GM12878 (cell line): ENCODE data around the gene TRIM54. TPM values are rescaled to one million over a fixed set of nuclear protein-coding genes. Genes with fewer than 3 reads are reported as not detected.

Experiments
- ATF3 ChIP-seq: IDR thresholded peaks from 2 replicates; pipeline ENCODE4 v1.6.1; 2011; ENCODE audit warnings: low read depth, mild to moderate bottlenecking, low read length, moderate library complexity, borderline replicate concordance; ENCODE audit errors: extremely low read depth
- BCL3 ChIP-seq: IDR thresholded peaks from 2 replicates; pipeline ENCODE4 v1.6.1; 2011; ENCODE audit warnings: borderline replicate concordance, low read depth, mild to moderate bottlenecking, moderate library complexity, low read length; ENCODE audit not compliant: insufficient read depth, poor library complexity, severe bottlenecking
- CHD1 ChIP-seq: IDR thresholded peaks from 2 replicates; pipeline ENCODE4 v1.6.1; 2012; ENCODE audit warnings: low read depth, low read length, improper control_type of control experiment
- CREM ChIP-seq: IDR thresholded peaks from 2 replicates; pipeline ENCODE4 v1.6.1; 2014; ENCODE audit warnings: antibody characterized with exemption, low read depth
- E2F4 ChIP-seq: IDR thresholded peaks from 2 replicates; pipeline ENCODE4 v1.6.1; 2012; ENCODE audit warnings: low read depth, low read length, improper control_type of control experiment
- ETV6 ChIP-seq, 2 experiments: fragments of 450-650 bp in 1 of 2; IDR thresholded peaks in 1 of 2; conservative IDR thresholded peaks in 1 of 2; 2 replicates each; pipeline ENCODE4 v1.6.1; 2014; ENCODE audit warnings: antibody characterized with exemption in 1 of 2, borderline replicate concordance in 1 of 2, low read depth in 1 of 2, mild to moderate bottlenecking in 1 of 2, moderate library complexity in 1 of 2
- FOS ChIP-seq: IDR thresholded peaks from 3 replicates; pipeline ENCODE4 v1.6.1; 2011; ENCODE audit warnings: borderline replicate concordance; ENCODE audit not compliant: insufficient read length; ENCODE audit errors: extremely low read depth
- GATAD2B ChIP-seq: fragments of 450-650 bp; conservative IDR thresholded peaks from 2 replicates; pipeline ENCODE4 v1.6.1; 2017; ENCODE audit warnings: low read depth, mild to moderate bottlenecking, moderate library complexity
- MEF2B ChIP-seq: fragments of 450-650 bp; IDR thresholded peaks from 2 replicates; pipeline ENCODE4 v1.6.1; 2018; ENCODE audit warnings: mild to moderate bottlenecking, moderate library complexity; ENCODE audit not compliant: partially characterized antibody, poor library complexity, severe bottlenecking
- SIX5 ChIP-seq: IDR thresholded peaks from 2 replicates; pipeline ENCODE4 v1.6.1; 2011; ENCODE audit warnings: mild to moderate bottlenecking, low read depth, low read length, moderate library complexity; ENCODE audit not compliant: severe bottlenecking
- TARDBP ChIP-seq: IDR thresholded peaks from 2 replicates; pipeline ENCODE4 v1.6.1; 2016; ENCODE audit warnings: borderline replicate concordance
- TCF3 ChIP-seq: IDR thresholded peaks from 2 replicates; pipeline ENCODE4 v1.6.1; 2012; ENCODE audit warnings: low read depth, mild to moderate bottlenecking, low read length, borderline replicate concordance; ENCODE audit not compliant: insufficient read depth
- ZSCAN29 ChIP-seq: fragments of 450-650 bp; IDR thresholded peaks from 2 replicates; pipeline ENCODE4 v1.6.1; 2017; ENCODE audit warnings: mild to moderate bottlenecking, moderate library complexity
- polyA plus RNA-seq, 11 experiments: library from polyadenylated mRNA; depleted of rRNA in 4 of 11; unstranded in 6 of 11; stranded (reverse) in 5 of 11; fragments of >200 nt; fragmentation: Nextera tagmentation in 4 of 11; fragmentation: Illumina TruSeq in 1 of 11; extraction: Ambion mirVana in 4 of 11; extraction: Trizol in 1 of 11; gene quantifications; 1 replicate in 1 of 11; 2 replicates in 10 of 11; pipeline versions ENCODE4 v1.2.1 to v1.2.3, GENCODE V29; 2011 to 2016; ENCODE audit warnings: inconsistent platforms in 2 of 11, missing spikeins in 2 of 11, low read depth in 1 of 11
- total RNA-seq, 4 experiments: library from RNA; depleted of rRNA in 3 of 4; stranded (reverse); fragments of >200 nt in 3 of 4; fragmentation: Illumina TruSeq in 1 of 4; extraction: Trizol in 1 of 4; gene quantifications; 2 replicates each; pipeline versions ENCODE4 v1.2.1 to v1.2.3, GENCODE V29; 2013 to 2021
- TF ChIP-seq, protein P1 (sequence below): IDR thresholded peaks from 2 replicates; pipeline ENCODE4 v1.6.1; 2012; ENCODE audit warnings: mild to moderate bottlenecking, low read depth, low read length
- TF ChIP-seq, protein P2 (sequence below): IDR thresholded peaks from 2 replicates; pipeline ENCODE4 v1.6.1; 2012; ENCODE audit warnings: low read depth, low read length, improper control_type of control experiment
- TF ChIP-seq, protein P3 (sequence below): fragments of 450-650 bp; conservative IDR thresholded peaks from 2 replicates; pipeline ENCODE4 v1.6.1; 2017; ENCODE audit warnings: mild to moderate bottlenecking, moderate library complexity

TRIM54 gene
- total and polyA plus RNA-seq, 10 of the 15 experiments (the other 5 are each of a cell fraction or from before 2014, with no cell fraction given) = 0.03 to 0.08 TPM; not detected in 8

DNA sequence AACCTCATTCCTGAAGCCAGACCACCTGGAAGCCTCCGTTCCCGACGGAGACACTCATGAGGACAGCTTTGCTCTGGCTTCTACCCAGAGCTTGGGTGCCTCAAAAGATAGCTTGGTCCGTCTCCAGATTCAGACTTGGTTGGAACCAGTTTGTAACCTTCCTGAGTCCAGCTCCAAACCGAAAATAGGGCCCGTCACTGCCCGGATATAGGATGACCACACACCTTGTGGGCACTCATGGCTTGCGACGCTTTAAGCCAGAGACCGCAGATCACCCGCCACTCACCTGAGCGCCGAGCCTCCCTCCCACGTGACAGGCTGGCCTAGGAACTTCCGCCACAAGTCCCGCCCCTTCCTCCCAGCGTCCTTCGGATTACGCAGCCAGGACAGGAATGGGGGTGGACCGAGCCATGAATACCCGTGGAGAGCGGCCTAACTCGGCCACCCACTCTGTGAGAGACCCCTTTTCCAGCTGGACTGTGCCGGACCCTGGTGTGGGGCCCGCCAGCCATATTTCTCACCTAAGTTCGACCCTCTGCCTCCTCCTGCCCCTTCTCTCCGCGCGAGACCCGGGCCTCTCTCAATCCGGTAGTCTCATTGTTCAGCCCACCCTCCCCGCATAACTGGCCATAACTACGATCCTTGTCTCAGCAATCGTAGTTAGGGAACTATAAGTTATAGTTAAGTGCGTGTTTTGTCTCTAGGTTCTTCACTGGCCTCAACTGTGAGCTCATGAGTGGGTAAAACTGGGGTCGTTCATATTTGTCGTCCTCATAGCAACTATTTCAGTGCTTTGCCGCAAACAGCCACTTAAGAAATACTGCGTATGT, 40.8 kb downstream of the TRIM54 start, which contains the start of gene MPV17 (continued):
- peak; percentile 80; the same call in 1 of the 2 replicates for TF ChIP-seq ATF3
- no peak for TF ChIP-seq MEF2B
- TF ChIP-seq FOS = no peak
- no peak for TF ChIP-seq SIX5
- TF ChIP-seq, protein P1, sequence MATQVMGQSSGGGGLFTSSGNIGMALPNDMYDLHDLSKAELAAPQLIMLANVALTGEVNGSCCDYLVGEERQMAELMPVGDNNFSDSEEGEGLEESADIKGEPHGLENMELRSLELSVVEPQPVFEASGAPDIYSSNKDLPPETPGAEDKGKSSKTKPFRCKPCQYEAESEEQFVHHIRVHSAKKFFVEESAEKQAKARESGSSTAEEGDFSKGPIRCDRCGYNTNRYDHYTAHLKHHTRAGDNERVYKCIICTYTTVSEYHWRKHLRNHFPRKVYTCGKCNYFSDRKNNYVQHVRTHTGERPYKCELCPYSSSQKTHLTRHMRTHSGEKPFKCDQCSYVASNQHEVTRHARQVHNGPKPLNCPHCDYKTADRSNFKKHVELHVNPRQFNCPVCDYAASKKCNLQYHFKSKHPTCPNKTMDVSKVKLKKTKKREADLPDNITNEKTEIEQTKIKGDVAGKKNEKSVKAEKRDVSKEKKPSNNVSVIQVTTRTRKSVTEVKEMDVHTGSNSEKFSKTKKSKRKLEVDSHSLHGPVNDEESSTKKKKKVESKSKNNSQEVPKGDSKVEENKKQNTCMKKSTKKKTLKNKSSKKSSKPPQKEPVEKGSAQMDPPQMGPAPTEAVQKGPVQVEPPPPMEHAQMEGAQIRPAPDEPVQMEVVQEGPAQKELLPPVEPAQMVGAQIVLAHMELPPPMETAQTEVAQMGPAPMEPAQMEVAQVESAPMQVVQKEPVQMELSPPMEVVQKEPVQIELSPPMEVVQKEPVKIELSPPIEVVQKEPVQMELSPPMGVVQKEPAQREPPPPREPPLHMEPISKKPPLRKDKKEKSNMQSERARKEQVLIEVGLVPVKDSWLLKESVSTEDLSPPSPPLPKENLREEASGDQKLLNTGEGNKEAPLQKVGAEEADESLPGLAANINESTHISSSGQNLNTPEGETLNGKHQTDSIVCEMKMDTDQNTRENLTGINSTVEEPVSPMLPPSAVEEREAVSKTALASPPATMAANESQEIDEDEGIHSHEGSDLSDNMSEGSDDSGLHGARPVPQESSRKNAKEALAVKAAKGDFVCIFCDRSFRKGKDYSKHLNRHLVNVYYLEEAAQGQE = no peak
- peak; percentile 33; the same call in 1 of the 2 replicates for TF ChIP-seq GATAD2B
- no peak for TF ChIP-seq ZSCAN29
- TF ChIP-seq TARDBP = no peak
- TF ChIP-seq BCL3 = peak; percentile 72
- TF ChIP-seq E2F4 = no peak
- peak; percentile 63; the same call in 1 of the 2 replicates for TF ChIP-seq CREM
- TF ChIP-seq, protein P2, sequence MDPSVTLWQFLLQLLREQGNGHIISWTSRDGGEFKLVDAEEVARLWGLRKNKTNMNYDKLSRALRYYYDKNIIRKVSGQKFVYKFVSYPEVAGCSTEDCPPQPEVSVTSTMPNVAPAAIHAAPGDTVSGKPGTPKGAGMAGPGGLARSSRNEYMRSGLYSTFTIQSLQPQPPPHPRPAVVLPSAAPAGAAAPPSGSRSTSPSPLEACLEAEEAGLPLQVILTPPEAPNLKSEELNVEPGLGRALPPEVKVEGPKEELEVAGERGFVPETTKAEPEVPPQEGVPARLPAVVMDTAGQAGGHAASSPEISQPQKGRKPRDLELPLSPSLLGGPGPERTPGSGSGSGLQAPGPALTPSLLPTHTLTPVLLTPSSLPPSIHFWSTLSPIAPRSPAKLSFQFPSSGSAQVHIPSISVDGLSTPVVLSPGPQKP = no peak
- 0 out of 2 replicates have a peak, but pooled peaks have one; percentile 15 for TF ChIP-seq TCF3
- TF ChIP-seq, protein P3, sequence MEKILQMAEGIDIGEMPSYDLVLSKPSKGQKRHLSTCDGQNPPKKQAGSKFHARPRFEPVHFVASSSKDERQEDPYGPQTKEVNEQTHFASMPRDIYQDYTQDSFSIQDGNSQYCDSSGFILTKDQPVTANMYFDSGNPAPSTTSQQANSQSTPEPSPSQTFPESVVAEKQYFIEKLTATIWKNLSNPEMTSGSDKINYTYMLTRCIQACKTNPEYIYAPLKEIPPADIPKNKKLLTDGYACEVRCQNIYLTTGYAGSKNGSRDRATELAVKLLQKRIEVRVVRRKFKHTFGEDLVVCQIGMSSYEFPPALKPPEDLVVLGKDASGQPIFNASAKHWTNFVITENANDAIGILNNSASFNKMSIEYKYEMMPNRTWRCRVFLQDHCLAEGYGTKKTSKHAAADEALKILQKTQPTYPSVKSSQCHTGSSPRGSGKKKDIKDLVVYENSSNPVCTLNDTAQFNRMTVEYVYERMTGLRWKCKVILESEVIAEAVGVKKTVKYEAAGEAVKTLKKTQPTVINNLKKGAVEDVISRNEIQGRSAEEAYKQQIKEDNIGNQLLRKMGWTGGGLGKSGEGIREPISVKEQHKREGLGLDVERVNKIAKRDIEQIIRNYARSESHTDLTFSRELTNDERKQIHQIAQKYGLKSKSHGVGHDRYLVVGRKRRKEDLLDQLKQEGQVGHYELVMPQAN = peak; percentile 61; the same call in 1 of the 2 replicates
- TF ChIP-seq ETV6 (conservative IDR thresholded peaks at IDR 0.05 in 1 of 2, IDR thresholded peaks at IDR 0.05 in 1 of 2; ENCODE audit: borderline replicate concordance in 1 of 2, low read depth in 1 of 2) = no peak
- TF ChIP-seq CHD1 = no peak
